Measurements from ENCODE around the gene FEZ2.

DNA sequence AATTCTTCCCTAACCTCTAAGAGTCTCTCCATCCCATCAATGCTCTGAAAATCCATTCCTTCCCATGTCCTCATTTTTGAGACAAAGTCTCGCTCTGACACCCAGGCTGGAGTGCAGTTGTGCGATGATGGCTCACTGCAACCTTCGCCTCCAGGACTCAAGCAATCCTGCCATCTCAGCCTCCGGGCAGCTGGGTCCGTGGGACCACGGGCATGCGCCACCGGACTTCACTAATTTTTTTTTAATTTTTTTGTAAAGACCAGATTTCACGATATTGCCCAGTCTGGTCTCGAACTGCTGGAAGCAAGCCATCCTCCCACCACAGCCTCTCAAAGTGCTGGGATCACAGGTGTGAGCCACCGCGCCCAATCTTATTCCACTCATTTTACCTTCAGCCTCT lies 1.6 kb downstream of the FEZ2 start:
- TF ChIP-seq CTCF (IDR thresholded peaks at IDR 0.05; ENCODE audit: low read depth, low read length, poor library complexity, severe bottlenecking): no peak
- TF ChIP-seq EZH2phosphoT487 (IDR thresholded peaks at IDR 0.05; ENCODE audit: borderline replicate concordance, low read length): no peak
